Measurements from ENCODE around the gene MTUS2. TPM values are rescaled to one million over a fixed set of nuclear protein-coding genes. Genes with fewer than 3 reads are reported as not detected.

Gene MTUS2
- total and polyA plus RNA-seq, 10 of the 15 experiments (the other 5 are each of a cell fraction or from before 2014, with no cell fraction given) = under 0.01 to 0.05 (median 0.02) TPM; not detected in 6

- DNase-seq (ENCODE audit: low read depth, low spot score) (no peak), ATAC-seq (no peak), FAIRE-seq (no peak)
- Histone ChIP-seq H3K9me3 (replicated peaks; ENCODE audit: control insufficient read depth, insufficient read depth, low read length) (no peaks in the 10 kb centered on the region; the same call in 2 of the 3 replicates), H3K36me3 (ENCODE audit: control insufficient read depth in 2 of 2, insufficient read depth in 2 of 2, low read length in 1 of 2) (no peaks in the 10 kb centered on the region), H3K4me2 (ENCODE audit: control insufficient read depth, insufficient read depth) (no peak overlapping the region), H3K4me1 (ENCODE audit: control insufficient read depth, insufficient read depth, low read length) (no peaks in the 10 kb centered on the region), H3K27me3 (replicated peaks in 1 of 2; ENCODE audit: control insufficient read depth in 2 of 2, insufficient read depth in 2 of 2, low read length in 1 of 2) (no peaks in the 10 kb centered on the region), H3K27ac (ENCODE audit: control insufficient read depth, insufficient read depth) (no peak overlapping the region), H4K20me1 (ENCODE audit: control insufficient read depth, insufficient read depth) (no peaks in the 10 kb centered on the region), H3K4me3 (no peak overlapping the region), H3K79me2 (ENCODE audit: control insufficient read depth, insufficient read depth, low read length) (no peaks in the 10 kb centered on the region), H3K9ac (ENCODE audit: control insufficient read depth, insufficient read depth, low read length) (no peak overlapping the region), H2AFZ (ENCODE audit: control insufficient read depth, low read depth, low read length) (no peak overlapping the region)
- RAD21 ChIA-PET (ENCODE audit: unreplicated experiment) = no interaction called here
- SMC1A ChIA-PET (ENCODE audit: uncharacterized antibody, unreplicated experiment) = no interaction called here
- POLR2A ChIA-PET = no interaction called here
- no TSS peak for BruUV-seq (replicated peaks)
- in situ Hi-C loops (cut with MboI) = no loop called here
- CTCF ChIA-PET = no interaction called here
- WGBS (ENCODE audit: insufficient coverage, insufficient replicate concordance, low lambda C conversion rate, missing lambda C conversion rate) = 19% methylated on average over 2 of the region's 2 CpGs
- intact Hi-C loops (cut with micrococcal nuclease; ENCODE audit: unreplicated experiment) = no loop called here
- no peak for TF ChIP-seq RFX5 (IDR thresholded peaks at IDR 0.05; ENCODE audit: low read depth, low read length)
- no peak for TF ChIP-seq ZNF207 (IDR thresholded peaks at IDR 0.05; ENCODE audit: borderline replicate concordance)
- TF ChIP-seq CBX5 (IDR thresholded peaks at IDR 0.05; ENCODE audit: low read depth) = no peak
- no peak for TF ChIP-seq ESRRA (IDR thresholded peaks at IDR 0.05; ENCODE audit: low read length)
- no peak for TF ChIP-seq ELK1 (IDR thresholded peaks at IDR 0.05; ENCODE audit: low read depth, low read length)
- TF ChIP-seq ZNF622 (IDR thresholded peaks at IDR 0.05) = no peak
- no peak for TF ChIP-seq SP1 (IDR thresholded peaks at IDR 0.05; ENCODE audit: low read depth, low read length)
- TF ChIP-seq FOXM1 (IDR thresholded peaks at IDR 0.05; ENCODE audit: low read depth, low read length) = no peak
- no peak for TF ChIP-seq TBL1XR1 (IDR thresholded peaks at IDR 0.05; ENCODE audit: low read depth, low read length)
- no peak for TF ChIP-seq KLF5 (IDR thresholded peaks at IDR 0.05; ENCODE audit: partially characterized antibody)
- TF ChIP-seq NFIC (IDR thresholded peaks at IDR 0.05; ENCODE audit: low read depth, low read length) = no peak
Observed at GRCh38 chr13:29021311-29021710, 201.2 kb downstream of the MTUS2 start.
